K562 (cell line): Measurements from ENCODE around the gene RASAL3. TPM values are rescaled to one million over a fixed set of nuclear protein-coding genes. Genes with fewer than 3 reads are reported as not detected.
A peak's percentile ranks its signal among the peaks of the same experiment; 100 is the strongest.

Experiments
- CC2D1A ChIP-seq: fragments of 450-650 bp; IDR thresholded peaks from 2 replicates; pipeline ENCODE4 v1.6.1; 2017; ENCODE audit warnings: mild to moderate bottlenecking
- CCNT2 ChIP-seq: IDR thresholded peaks from 2 replicates; pipeline ENCODE4 v1.6.1; 2011; ENCODE audit warnings: borderline replicate concordance, low read depth, mild to moderate bottlenecking, moderate library complexity, mixed read lengths, low read length; ENCODE audit not compliant: insufficient read length; ENCODE audit errors: extremely low read depth
- ESRRA ChIP-seq: fragments of 450-650 bp; IDR thresholded peaks from 2 replicates; pipeline ENCODE4 v1.6.1; 2014; ENCODE audit warnings: low read depth, mild to moderate bottlenecking, moderate library complexity, borderline replicate concordance
- ETV6 ChIP-seq, 3 experiments: fragments of 150-350 bp in 1 of 3; sonication (generic) in 1 of 3; formaldehyde crosslinking in 1 of 3; IDR thresholded peaks; 2 replicates each; pipeline versions ENCODE4 v1.6.1 to v1.8.0; 2014 to 2022; ENCODE audit warnings: borderline replicate concordance in 2 of 3, low read depth in 2 of 3, antibody characterized with exemption in 1 of 3, low read length in 1 of 3, mild to moderate bottlenecking in 1 of 3, missing genetic modification reagents in 1 of 3
- HMGXB4 ChIP-seq: sonication (generic); formaldehyde crosslinking; IDR thresholded peaks from 2 replicates; pipeline ENCODE4 v1.8.1; 2023; ENCODE audit warnings: mild to moderate bottlenecking, missing genetic modification reagents
- ID3 ChIP-seq, 2 experiments: fragments of 250-450 bp in 1 of 2; fragments of 450-650 bp in 1 of 2; sonication (Bioruptor Pico) in 1 of 2; IDR thresholded peaks; 2 replicates each; pipeline versions ENCODE4 v1.6.1 to v1.8.0; 2016 to 2021; ENCODE audit warnings: mild to moderate bottlenecking in 2 of 2, moderate library complexity in 2 of 2, missing compliant biosample characterization in 1 of 2, missing genetic modification characterization in 1 of 2
- KLF13 ChIP-seq: fragments of 450-650 bp; IDR thresholded peaks from 2 replicates; pipeline ENCODE4 v1.6.1; 2016; ENCODE audit warnings: missing genetic modification characterization, low read depth, mild to moderate bottlenecking, missing compliant biosample characterization, moderate library complexity, borderline replicate concordance
- MEF2D ChIP-seq: conservative IDR thresholded peaks from 2 replicates; pipeline ENCODE4 v1.6.1; 2016; ENCODE audit warnings: low read depth, missing genetic modification characterization, missing compliant biosample characterization
- PHB2 ChIP-seq: fragments of 450-650 bp; IDR thresholded peaks from 2 replicates; pipeline ENCODE4 v1.6.1; 2017; ENCODE audit warnings: low read depth
- POLR2AphosphoS2 ChIP-seq: IDR thresholded peaks from 2 replicates; pipeline ENCODE4 v1.6.1; 2012; ENCODE audit warnings: low read length, improper control_type of control experiment
- TCF7L2 ChIP-seq: fragments of 150-350 bp; IDR thresholded peaks from 2 replicates; pipeline ENCODE4 v1.6.1; 2016; ENCODE audit warnings: low read depth, mild to moderate bottlenecking, low read length, moderate library complexity
- XRCC5 ChIP-seq: fragments of 200-400 bp; formaldehyde crosslinking; IDR thresholded peaks from 2 replicates; pipeline ENCODE4 v1.6.1; 2017; ENCODE audit warnings: low read depth, mild to moderate bottlenecking, low read length
- ZNF395 ChIP-seq: fragments of 200-800 bp; sonication (Bioruptor generic); IDR thresholded peaks from 2 replicates; pipeline ENCODE4 v1.6.1; 2017; ENCODE audit warnings: missing genetic modification characterization, missing compliant biosample characterization
- ZNF696 ChIP-seq: fragments of 250-450 bp; sonication (Bioruptor Pico); conservative IDR thresholded peaks from 2 replicates; pipeline ENCODE4 v1.4.0; 2020; ENCODE audit warnings: mild to moderate bottlenecking, moderate library complexity
- ZNF76 ChIP-seq: fragments of 250-450 bp; sonication (Bioruptor Pico); IDR thresholded peaks from 2 replicates; pipeline ENCODE4 v1.4.0; 2020; ENCODE audit warnings: mild to moderate bottlenecking, moderate library complexity, borderline replicate concordance
- ZNF766 ChIP-seq: fragments of 200-800 bp; sonication (Bioruptor generic); conservative IDR thresholded peaks from 2 replicates; pipeline ENCODE4 v1.6.1; 2016; ENCODE audit warnings: missing genetic modification characterization, missing compliant biosample characterization
- polyA plus RNA-seq, 8 experiments: library from polyadenylated mRNA; depleted of rRNA in 4 of 8; stranded (reverse) in 5 of 8; unstranded in 3 of 8; fragments of >200 nt; fragmentation: Nextera tagmentation in 2 of 8; fragmentation: Illumina TruSeq in 1 of 8; extraction: Ambion mirVana in 2 of 8; extraction: Trizol in 1 of 8; gene quantifications; 2 replicates each; pipeline versions ENCODE4 v1.2.1 to v1.2.3, GENCODE V29; 2011 to 2014; ENCODE audit warnings: inconsistent platforms in 1 of 8, missing spikeins in 1 of 8
- total RNA-seq, 7 experiments: library from RNA; depleted of rRNA in 6 of 7; stranded (reverse); fragments of >200 nt in 6 of 7; fragmentation: Illumina TruSeq in 2 of 7; extraction: Trizol in 2 of 7; gene quantifications; 2 replicates each; pipeline versions ENCODE4 v1.2.1 to v1.2.3, GENCODE V29; 2011 to 2021; ENCODE audit warnings: low replicate concordance in 1 of 7
- TF ChIP-seq, protein P1 (sequence below): sonication (generic); formaldehyde crosslinking; IDR thresholded peaks from 2 replicates; pipeline ENCODE4 v1.9.0; 2022; ENCODE audit warnings: mild to moderate bottlenecking, missing genetic modification reagents

The RASAL3 gene
- total and polyA plus RNA-seq, 9 of the 15 experiments (the other 6 are each of a cell fraction or from before 2014, with no cell fraction given): 0.07 to 0.44 TPM; not detected in 7

DNA sequence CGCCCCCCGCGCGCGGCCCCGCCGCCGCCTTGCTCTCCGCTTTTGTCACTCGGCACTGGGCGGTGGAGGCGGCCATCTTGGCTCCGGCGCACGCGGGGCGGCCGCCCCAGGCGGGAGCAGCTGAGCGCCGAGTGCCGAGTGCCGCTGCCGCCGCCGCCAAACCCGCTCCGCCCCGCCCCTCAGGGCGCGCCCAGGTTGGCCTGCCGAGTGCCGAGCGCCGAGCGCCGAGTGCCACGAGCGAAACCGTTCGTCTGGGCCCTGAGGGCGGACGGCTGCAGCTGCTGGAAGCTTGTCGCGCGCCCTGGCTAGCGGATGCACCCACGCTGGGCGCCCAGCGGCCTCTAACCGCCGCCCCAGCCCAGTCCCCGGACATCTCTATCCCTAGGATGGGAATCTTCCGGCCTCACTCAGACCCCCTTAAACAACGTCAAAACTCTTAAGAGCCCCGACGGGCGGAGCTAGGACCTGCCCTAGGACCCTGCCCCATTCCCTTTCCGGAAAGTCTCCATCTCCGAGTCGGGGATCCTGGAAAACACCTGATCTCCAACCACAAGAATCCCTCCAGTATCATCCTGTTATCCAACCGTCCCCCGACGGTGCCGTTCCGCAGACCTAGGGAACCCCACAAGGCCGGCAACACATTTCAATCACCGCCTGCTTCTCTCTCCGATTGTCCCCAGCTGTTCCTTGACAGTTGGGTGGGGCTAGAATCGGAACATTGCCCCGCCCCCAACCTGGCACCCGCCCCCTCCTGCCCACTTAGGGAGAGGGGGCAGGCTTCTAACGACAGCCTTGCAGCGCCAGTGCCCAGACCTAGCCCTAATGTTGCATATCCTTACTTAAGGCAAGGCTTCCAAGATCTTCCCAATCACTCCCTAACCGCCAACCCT lies 31.5 kb downstream of the RASAL3 start (continued):
- TF ChIP-seq ETV6 (IDR thresholded peaks at IDR 0.05; ENCODE audit: borderline replicate concordance in 1 of 2, low read depth in 2 of 2, low read length in 1 of 2): no peak
- peak; percentile 50; the same call in 1 of the 2 replicates for TF ChIP-seq ETV6 (CRISPR knock-in tag; IDR thresholded peaks at IDR 0.05; ENCODE audit: borderline replicate concordance)
- peak; percentile 99 for TF ChIP-seq XRCC5
- TF ChIP-seq, protein P1, sequence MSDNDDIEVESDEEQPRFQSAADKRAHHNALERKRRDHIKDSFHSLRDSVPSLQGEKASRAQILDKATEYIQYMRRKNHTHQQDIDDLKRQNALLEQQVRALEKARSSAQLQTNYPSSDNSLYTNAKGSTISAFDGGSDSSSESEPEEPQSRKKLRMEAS (CRISPR knock-in tag): peak; percentile 96
- no peak for TF ChIP-seq MEF2D
- TF ChIP-seq ZNF76 (CRISPR knock-in tag): no peak
- peak; percentile 42; the same call in 1 of the 2 replicates for TF ChIP-seq ESRRA
- TF ChIP-seq ZNF395 (CRISPR knock-in tag): no peak
- TF ChIP-seq PHB2: no peak
- no peak for TF ChIP-seq ID3 (CRISPR knock-in tag; IDR thresholded peaks at IDR 0.05)
- TF ChIP-seq ID3 (tag; IDR thresholded peaks at IDR 0.05): peak; percentile 46; the same call in 1 of the 2 replicates
- peak; percentile 71; the same call in 1 of the 2 replicates for TF ChIP-seq KLF13
- TF ChIP-seq ZNF766 (CRISPR knock-in tag): 0 out of 2 replicates have a peak, but pooled peaks have one; percentile 42
- TF ChIP-seq CCNT2: peak; percentile 86
- no peak for TF ChIP-seq POLR2AphosphoS2
- TF ChIP-seq CC2D1A: no peak
- no peak for TF ChIP-seq ZNF696
- TF ChIP-seq TCF7L2: no peak
- 0 out of 2 replicates have a peak, but pooled peaks have one; percentile 40 for TF ChIP-seq HMGXB4 (CRISPR knock-in tag)
